Measurements from ENCODE around the gene USP17L5. TPM values are rescaled to one million over a fixed set of nuclear protein-coding genes. Genes with fewer than 3 reads are reported as not detected.
"Not testable (repeated sequence)": the region's sequence is repeated elsewhere in the genome, so short reads cannot be mapped to it uniquely, and the experiment has no call there.

USP17L5 gene, protein sequence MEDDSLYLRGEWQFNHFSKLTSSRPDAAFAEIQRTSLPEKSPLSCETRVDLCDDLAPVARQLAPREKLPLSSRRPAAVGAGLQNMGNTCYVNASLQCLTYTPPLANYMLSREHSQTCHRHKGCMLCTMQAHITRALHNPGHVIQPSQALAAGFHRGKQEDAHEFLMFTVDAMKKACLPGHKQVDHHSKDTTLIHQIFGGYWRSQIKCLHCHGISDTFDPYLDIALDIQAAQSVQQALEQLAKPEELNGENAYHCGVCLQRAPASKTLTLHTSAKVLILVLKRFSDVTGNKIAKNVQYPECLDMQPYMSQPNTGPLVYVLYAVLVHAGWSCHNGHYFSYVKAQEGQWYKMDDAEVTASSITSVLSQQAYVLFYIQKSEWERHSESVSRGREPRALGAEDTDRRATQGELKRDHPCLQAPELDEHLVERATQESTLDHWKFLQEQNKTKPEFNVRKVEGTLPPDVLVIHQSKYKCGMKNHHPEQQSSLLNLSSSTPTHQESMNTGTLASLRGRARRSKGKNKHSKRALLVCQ
- total RNA-seq: not detected

DNA sequence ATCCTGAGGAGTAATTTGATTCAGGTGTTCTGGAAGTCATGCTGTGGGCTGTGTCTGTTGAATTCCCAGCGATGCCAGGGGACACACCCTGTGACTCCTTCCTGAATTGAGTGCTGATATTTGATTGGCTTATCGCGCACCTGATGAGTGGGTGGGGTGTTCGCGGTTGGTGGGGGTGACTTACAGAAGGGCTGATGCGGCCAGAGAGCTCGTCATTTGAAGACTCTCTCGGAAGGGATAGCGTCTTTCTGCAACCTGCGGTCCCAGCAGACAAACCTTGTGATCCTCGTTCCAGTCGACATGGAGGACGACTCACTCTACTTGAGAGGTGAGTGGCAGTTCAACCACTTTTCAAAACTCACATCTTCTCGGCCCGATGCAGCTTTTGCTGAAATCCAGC, at the start of gene USP17L5:
Gene USP17L5 (plus strand): TSS at position 301 of the 400 bp plus-strand sequence. CDS start 0 bp downstream, at position 301.
- not testable (repeated sequence) for DNase-seq

DNA sequence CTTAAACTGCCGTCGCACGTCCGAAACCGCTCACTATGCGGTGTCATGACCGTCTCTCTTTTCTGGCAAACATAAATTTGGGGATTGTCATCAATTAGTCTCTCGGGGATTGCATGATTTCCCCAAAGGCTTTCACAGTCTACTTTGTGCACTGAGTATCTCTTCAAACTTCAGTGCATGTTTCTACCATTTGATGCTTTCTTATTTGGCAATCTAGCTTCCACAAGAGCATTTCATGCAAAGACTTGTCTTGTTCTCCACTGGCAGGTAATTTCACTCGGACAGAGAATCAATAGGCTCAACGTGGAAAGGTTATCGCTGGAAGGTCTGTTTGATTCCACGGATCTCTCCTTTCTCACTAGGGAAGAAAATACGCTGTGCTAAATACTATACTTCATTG, 15.0 kb upstream of the USP17L5 start:
- DNase-seq: not testable (repeated sequence)

DNA sequence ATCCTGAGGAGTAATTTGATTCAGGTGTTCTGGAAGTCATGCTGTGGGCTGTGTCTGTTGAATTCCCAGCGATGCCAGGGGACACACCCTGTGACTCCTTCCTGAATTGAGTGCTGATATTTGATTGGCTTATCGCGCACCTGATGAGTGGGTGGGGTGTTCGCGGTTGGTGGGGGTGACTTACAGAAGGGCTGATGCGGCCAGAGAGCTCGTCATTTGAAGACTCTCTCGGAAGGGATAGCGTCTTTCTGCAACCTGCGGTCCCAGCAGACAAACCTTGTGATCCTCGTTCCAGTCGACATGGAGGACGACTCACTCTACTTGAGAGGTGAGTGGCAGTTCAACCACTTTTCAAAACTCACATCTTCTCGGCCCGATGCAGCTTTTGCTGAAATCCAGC, 14.3 kb upstream of the USP17L5 start, which contains the start of gene USP17L24:
Gene USP17L24 (plus strand): TSS at position 301 of the 400 bp plus-strand sequence. CDS start 0 bp downstream, at position 301.
- not testable (repeated sequence) for DNase-seq

DNA sequence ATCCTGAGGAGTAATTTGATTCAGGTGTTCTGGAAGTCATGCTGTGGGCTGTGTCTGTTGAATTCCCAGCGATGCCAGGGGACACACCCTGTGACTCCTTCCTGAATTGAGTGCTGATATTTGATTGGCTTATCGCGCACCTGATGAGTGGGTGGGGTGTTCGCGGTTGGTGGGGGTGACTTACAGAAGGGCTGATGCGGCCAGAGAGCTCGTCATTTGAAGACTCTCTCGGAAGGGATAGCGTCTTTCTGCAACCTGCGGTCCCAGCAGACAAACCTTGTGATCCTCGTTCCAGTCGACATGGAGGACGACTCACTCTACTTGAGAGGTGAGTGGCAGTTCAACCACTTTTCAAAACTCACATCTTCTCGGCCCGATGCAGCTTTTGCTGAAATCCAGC, 9.6 kb upstream of the USP17L5 start, which contains the start of gene USP17L25:
Gene USP17L25 (plus strand): TSS at position 301 of the 400 bp plus-strand sequence. CDS start 0 bp downstream, at position 301.
- not testable (repeated sequence) for DNase-seq

DNA sequence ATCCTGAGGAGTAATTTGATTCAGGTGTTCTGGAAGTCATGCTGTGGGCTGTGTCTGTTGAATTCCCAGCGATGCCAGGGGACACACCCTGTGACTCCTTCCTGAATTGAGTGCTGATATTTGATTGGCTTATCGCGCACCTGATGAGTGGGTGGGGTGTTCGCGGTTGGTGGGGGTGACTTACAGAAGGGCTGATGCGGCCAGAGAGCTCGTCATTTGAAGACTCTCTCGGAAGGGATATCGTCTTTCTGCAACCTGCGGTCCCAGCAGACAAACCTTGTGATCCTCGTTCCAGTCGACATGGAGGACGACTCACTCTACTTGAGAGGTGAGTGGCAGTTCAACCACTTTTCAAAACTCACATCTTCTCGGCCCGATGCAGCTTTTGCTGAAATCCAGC, 4.8 kb upstream of the USP17L5 start, which contains the start of gene USP17L26:
Gene USP17L26 (plus strand): TSS at position 301 of the 400 bp plus-strand sequence. CDS start 0 bp downstream, at position 301.
- DNase-seq: not testable (repeated sequence)

DNA sequence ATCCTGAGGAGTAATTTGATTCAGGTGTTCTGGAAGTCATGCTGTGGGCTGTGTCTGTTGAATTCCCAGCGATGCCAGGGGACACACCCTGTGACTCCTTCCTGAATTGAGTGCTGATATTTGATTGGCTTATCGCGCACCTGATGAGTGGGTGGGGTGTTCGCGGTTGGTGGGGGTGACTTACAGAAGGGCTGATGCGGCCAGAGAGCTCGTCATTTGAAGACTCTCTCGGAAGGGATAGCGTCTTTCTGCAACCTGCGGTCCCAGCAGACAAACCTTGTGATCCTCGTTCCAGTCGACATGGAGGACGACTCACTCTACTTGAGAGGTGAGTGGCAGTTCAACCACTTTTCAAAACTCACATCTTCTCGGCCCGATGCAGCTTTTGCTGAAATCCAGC, 4.6 kb downstream of the USP17L5 start, which contains the start of gene USP17L27:
Gene USP17L27 (plus strand): TSS at position 301 of the 400 bp plus-strand sequence. CDS start 0 bp downstream, at position 301.
- DNase-seq: not testable (repeated sequence)

DNA sequence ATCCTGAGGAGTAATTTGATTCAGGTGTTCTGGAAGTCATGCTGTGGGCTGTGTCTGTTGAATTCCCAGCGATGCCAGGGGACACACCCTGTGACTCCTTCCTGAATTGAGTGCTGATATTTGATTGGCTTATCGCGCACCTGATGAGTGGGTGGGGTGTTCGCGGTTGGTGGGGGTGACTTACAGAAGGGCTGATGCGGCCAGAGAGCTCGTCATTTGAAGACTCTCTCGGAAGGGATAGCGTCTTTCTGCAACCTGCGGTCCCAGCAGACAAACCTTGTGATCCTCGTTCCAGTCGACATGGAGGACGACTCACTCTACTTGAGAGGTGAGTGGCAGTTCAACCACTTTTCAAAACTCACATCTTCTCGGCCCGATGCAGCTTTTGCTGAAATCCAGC, 9.4 kb downstream of the USP17L5 start, which contains the start of gene USP17L28:
Gene USP17L28 (plus strand): TSS at position 301 of the 400 bp plus-strand sequence. CDS start 0 bp downstream, at position 301.
- DNase-seq: not testable (repeated sequence)

DNA sequence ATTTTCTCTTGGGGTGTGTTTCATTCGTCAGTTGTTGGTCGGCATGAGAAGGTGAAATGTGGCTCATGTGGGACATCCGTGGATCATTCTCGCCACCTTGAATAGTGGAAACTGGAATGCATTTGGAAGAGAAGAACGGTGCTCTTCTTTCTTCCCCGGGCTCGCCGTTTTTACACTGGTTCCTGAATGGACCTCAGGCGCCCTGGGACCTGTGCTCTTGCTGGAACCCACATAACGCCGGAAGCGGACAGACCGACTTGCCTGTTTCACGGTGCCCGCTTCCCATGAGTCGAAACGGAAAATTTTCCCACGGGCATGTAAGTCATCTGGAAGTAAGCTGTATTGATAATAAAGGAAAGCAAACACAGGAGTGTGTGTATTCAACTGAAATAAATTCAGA, 11.7 kb downstream of the USP17L5 start:
- not testable (repeated sequence) for DNase-seq

DNA sequence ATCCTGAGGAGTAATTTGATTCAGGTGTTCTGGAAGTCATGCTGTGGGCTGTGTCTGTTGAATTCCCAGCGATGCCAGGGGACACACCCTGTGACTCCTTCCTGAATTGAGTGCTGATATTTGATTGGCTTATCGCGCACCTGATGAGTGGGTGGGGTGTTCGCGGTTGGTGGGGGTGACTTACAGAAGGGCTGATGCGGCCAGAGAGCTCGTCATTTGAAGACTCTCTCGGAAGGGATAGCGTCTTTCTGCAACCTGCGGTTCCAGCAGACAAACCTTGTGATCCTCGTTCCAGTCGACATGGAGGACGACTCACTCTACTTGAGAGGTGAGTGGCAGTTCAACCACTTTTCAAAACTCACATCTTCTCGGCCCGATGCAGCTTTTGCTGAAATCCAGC, 14.1 kb downstream of the USP17L5 start, which contains the start of gene USP17L29:
Gene USP17L29 (plus strand): TSS at position 301 of the 400 bp plus-strand sequence. CDS start 0 bp downstream, at position 301.
- DNase-seq: not testable (repeated sequence)

DNA sequence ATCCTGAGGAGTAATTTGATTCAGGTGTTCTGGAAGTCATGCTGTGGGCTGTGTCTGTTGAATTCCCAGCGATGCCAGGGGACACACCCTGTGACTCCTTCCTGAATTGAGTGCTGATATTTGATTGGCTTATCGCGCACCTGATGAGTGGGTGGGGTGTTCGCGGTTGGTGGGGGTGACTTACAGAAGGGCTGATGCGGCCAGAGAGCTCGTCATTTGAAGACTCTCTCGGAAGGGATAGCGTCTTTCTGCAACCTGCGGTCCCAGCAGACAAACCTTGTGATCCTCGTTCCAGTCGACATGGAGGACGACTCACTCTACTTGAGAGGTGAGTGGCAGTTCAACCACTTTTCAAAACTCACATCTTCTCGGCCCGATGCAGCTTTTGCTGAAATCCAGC, 23.6 kb downstream of the USP17L5 start, which contains the start of gene USP17L30:
Gene USP17L30 (plus strand): TSS at position 301 of the 400 bp plus-strand sequence. CDS start 0 bp downstream, at position 301.
- DNase-seq: not testable (repeated sequence)

DNA sequence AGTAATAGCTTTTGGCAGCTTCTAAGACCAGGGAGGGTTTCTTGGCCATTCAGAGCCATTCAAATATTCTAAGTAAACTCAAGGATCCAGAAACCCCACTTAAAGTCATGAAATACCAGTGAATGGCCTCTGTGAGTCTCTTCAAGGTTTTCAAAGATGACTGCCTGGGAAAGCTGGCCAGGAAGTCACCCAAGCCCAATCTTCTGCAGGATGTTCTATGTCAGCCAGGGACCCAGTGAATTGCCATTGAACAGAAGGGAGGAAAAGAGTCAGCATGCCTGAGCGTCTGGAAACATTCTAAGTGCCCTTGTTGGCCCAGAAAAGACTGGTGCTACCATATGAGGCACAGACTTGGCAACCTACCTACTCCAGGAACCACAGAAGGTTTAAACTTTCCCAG, 40.7 kb downstream of the USP17L5 start:
- not testable (repeated sequence) for DNase-seq

DNA sequence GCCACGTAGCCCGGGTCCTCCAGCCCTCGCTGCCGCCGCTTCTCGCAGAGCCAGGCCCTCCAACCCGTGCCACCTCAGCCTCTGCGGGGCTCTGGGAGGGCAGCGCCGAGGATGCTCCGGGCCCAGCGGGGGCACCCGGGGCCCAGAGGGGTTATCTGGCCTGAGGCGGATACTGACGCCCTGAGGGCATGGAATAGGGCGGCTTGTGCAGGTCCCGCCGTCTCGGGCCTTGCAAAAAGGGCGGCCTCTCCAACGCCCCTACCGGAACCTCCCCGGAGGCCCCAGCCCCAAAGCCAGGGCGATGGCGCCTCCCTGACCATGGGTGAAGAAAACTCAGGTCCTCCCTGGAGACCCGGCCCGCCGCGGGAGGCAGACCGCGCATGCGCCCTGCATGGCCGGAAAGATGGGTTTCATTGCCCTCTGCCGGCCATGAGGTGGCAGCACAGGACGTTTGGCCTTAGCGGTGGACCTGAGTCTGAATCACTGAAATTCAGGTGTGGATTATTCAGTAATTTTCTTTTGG, 41.9 kb downstream of the USP17L5 start:
- DNase-seq: not testable (repeated sequence)

DNA sequence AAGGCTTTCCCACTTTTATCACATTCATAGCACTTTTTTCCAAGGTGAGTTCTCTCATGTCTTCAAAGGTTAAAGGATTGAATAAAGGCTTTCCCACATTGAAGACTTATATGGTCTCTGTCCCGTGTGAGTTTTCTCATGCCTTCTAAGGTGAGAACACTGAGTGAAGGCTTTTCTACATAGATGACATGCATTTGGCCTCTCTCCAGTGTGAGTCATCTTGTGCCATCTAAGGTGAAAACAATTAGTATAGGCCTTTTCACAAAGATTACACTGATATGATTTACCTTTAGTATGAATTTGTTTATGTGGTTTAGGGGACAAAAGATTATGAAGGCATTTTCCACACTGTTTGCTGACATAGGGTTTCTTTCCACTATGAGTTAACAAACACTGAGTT, 44.9 kb downstream of the USP17L5 start:
- no peak for DNase-seq

DNA sequence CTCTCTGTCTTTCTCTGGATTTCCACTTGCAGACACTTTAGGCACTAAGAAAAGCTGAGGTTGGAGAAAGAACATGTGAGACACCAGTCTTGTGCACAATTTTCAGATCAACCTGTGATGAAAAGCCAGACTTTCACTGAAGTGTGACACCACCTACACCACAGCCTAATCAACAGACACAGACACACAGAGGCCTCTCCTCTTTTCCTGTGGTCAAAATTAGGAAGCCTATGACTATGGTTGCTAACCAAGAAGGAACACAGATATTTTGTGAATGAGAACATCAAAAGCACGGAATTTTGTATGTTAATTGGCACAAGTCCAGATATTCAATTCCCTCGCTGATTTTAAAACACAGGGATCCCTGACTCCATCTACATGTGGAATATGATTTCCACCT, 49.8 kb downstream of the USP17L5 start:
- not testable (repeated sequence) for DNase-seq

Other genes starting within 250 kb of the USP17L5 start
- not detected for gene FAM90A26, start 169.0 kb upstream of the USP17L5 start, total RNA-seq
- gene USP17L10, start 128.7 kb upstream of the USP17L5 start, total RNA-seq: not detected
- not detected for gene USP17L11, start 124.0 kb upstream of the USP17L5 start, total RNA-seq
- not detected for gene USP17L12, start 119.3 kb upstream of the USP17L5 start, total RNA-seq
- not detected for gene USP17L13, start 114.5 kb upstream of the USP17L5 start, total RNA-seq
- gene USP17L15, start 105.0 kb upstream of the USP17L5 start, total RNA-seq: not detected
- gene USP17L17, start 95.5 kb upstream of the USP17L5 start, total RNA-seq: not detected
- gene USP17L18, start 90.8 kb upstream of the USP17L5 start, total RNA-seq: not detected
- gene USP17L19, start 86.0 kb upstream of the USP17L5 start, total RNA-seq: not detected
- gene USP17L20, start 81.3 kb upstream of the USP17L5 start, total RNA-seq: not detected
- not detected for gene USP17L21, start 76.5 kb upstream of the USP17L5 start, total RNA-seq
- gene USP17L22, start 71.8 kb upstream of the USP17L5 start, total RNA-seq: not detected
- not detected for gene USP17L24, start 14.2 kb upstream of the USP17L5 start, total RNA-seq
- gene USP17L25, start 9.5 kb upstream of the USP17L5 start, total RNA-seq: not detected
- not detected for gene USP17L26, start 4.7 kb upstream of the USP17L5 start, total RNA-seq
- gene USP17L27, start 4.7 kb downstream of the USP17L5 start, total RNA-seq: not detected
- gene USP17L28, start 9.5 kb downstream of the USP17L5 start, total RNA-seq: not detected
- gene USP17L29, start 14.2 kb downstream of the USP17L5 start, total RNA-seq: not detected
- gene USP17L30, start 23.7 kb downstream of the USP17L5 start, total RNA-seq: not detected
- not detected for gene DEFB131A, start 105.0 kb downstream of the USP17L5 start, total RNA-seq